ENCODE measurements around the gene TNFSF18.

DNA sequence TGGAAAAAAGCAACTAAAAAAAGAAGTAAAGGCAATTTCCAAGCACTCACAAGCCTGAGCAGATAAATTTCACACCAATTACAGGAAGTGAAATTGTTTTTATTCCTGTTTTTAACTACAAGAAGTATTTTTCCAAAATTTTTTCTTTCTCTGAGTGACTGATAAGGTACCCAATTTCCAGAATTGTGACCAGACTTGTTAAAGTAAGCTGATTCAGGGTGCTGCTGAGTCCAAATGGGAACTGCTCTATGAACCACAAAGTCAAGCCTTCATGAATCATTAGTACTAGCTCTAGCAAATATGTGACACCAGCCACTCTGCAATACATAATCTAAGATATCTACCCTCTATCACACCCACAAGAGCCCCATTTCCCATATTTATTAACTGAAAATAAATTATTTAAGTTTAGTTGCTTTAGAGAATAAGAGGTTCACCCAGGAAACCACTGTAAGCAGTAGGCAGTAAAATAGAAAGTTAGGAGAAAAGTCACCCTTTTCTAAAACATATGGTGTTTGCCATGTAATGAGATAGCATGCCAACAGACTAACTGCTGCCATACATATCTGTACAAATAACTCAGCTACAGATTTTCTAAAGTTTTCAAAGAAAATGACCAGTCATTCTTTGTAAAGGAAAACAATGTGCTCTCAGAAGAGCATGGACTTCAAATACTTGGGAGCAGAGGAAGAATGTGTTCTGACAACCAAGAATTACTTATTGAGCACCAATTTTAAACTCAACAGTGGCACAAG is 43.1 kb upstream of the TNFSF18 start:
- no peak for TF ChIP-seq POLR2A (IDR thresholded peaks at IDR 0.05)
- TF ChIP-seq, protein P1, sequence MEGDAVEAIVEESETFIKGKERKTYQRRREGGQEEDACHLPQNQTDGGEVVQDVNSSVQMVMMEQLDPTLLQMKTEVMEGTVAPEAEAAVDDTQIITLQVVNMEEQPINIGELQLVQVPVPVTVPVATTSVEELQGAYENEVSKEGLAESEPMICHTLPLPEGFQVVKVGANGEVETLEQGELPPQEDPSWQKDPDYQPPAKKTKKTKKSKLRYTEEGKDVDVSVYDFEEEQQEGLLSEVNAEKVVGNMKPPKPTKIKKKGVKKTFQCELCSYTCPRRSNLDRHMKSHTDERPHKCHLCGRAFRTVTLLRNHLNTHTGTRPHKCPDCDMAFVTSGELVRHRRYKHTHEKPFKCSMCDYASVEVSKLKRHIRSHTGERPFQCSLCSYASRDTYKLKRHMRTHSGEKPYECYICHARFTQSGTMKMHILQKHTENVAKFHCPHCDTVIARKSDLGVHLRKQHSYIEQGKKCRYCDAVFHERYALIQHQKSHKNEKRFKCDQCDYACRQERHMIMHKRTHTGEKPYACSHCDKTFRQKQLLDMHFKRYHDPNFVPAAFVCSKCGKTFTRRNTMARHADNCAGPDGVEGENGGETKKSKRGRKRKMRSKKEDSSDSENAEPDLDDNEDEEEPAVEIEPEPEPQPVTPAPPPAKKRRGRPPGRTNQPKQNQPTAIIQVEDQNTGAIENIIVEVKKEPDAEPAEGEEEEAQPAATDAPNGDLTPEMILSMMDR (IDR thresholded peaks at IDR 0.05), result no peak
